ENCODE results near the gene LAMC2.
A peak's percentile ranks its signal among the peaks of the same experiment; 100 is the strongest.

LAMC2 gene

GRCh38 chr1:183278739-183279591 is 92.9 kb downstream of the LAMC2 start:
- H3K27me3 ChIP-seq (ENCODE audit: control insufficient read depth, insufficient read depth, low read length), result no peaks in the 10 kb centered on the region
- no peak overlapping the region for H3K4me3 ChIP-seq (ENCODE audit: low read length)
- H3K9ac ChIP-seq (ENCODE audit: low read length), result no peak overlapping the region
- peaks cover 22% of the 10 kb centered on the region for H3K4me1 ChIP-seq (ENCODE audit: control insufficient read depth, insufficient read depth, low read length)
- peak overlapping the region; percentile 56 for H3K27ac ChIP-seq (ENCODE audit: low read depth, low read length)
- H3K36me3 ChIP-seq (ENCODE audit: control insufficient read depth, insufficient read depth, low read length), result no peaks in the 10 kb centered on the region

- no peaks in the 10 kb centered on the region for H3K27me3 ChIP-seq (ENCODE audit: control insufficient read depth, insufficient read depth, low read length)
- H3K4me3 ChIP-seq (ENCODE audit: low read length), result no peak overlapping the region
- H3K4me1 ChIP-seq (ENCODE audit: control insufficient read depth, insufficient read depth, low read length), result peaks cover 22% of the 10 kb centered on the region
- no peaks in the 10 kb centered on the region for H3K36me3 ChIP-seq (ENCODE audit: control insufficient read depth, insufficient read depth, low read length)
- no peak overlapping the region for H3K9ac ChIP-seq (ENCODE audit: low read length)
- H3K27ac ChIP-seq (ENCODE audit: low read depth, low read length), result peak overlapping the region; percentile 56
Observed at GRCh38 chr1:183279835-183280234, 93.8 kb downstream of the LAMC2 start.

- Histone ChIP-seq H3K9ac (ENCODE audit: low read length) (no peak overlapping the region), H3K4me3 (ENCODE audit: low read length) (no peak overlapping the region), H3K36me3 (ENCODE audit: control insufficient read depth, insufficient read depth, low read length) (no peaks in the 10 kb centered on the region), H3K27ac (ENCODE audit: low read depth, low read length) (no peak overlapping the region), H3K27me3 (ENCODE audit: control insufficient read depth, insufficient read depth, low read length) (no peaks in the 10 kb centered on the region), H3K4me1 (ENCODE audit: control insufficient read depth, insufficient read depth, low read length) (peaks cover 22% of the 10 kb centered on the region)
Observed at GRCh38 chr1:183281039-183281438, 95.0 kb downstream of the LAMC2 start.

- no peaks in the 10 kb centered on the region for H3K27me3 ChIP-seq (ENCODE audit: control insufficient read depth, insufficient read depth, low read length)
Observed at GRCh38 chr1:183281553-183282091, 95.6 kb downstream of the LAMC2 start.

GRCh38 chr1:183282101-183282855 is 96.2 kb downstream of the LAMC2 start:
- H3K4me3 ChIP-seq (ENCODE audit: low read length), result peak overlapping the region; percentile 14
- peak overlapping the region; percentile 45 for H3K27ac ChIP-seq (ENCODE audit: low read depth, low read length)
- H3K9ac ChIP-seq (ENCODE audit: low read length), result no peak overlapping the region
- H3K27me3 ChIP-seq (ENCODE audit: control insufficient read depth, insufficient read depth, low read length), result no peaks in the 10 kb centered on the region
- H3K4me1 ChIP-seq (ENCODE audit: control insufficient read depth, insufficient read depth, low read length), result peaks cover 31% of the 10 kb centered on the region
- H3K36me3 ChIP-seq (ENCODE audit: control insufficient read depth, insufficient read depth, low read length), result no peaks in the 10 kb centered on the region

More at GRCh38 chr1:183281553-183282091, 95.6 kb downstream of the LAMC2 start:
- peaks cover 24% of the 10 kb centered on the region for H3K4me1 ChIP-seq (ENCODE audit: control insufficient read depth, insufficient read depth, low read length)
- no peaks in the 10 kb centered on the region for H3K36me3 ChIP-seq (ENCODE audit: control insufficient read depth, insufficient read depth, low read length)
- peak overlapping the region; percentile 45 for H3K27ac ChIP-seq (ENCODE audit: low read depth, low read length)
- no peak overlapping the region for H3K9ac ChIP-seq (ENCODE audit: low read length)
- H3K4me3 ChIP-seq (ENCODE audit: low read length), result peak overlapping the region; percentile 14

- Histone ChIP-seq H3K4me1 (ENCODE audit: control insufficient read depth, insufficient read depth, low read length) (peaks cover 34% of the 10 kb centered on the region), H3K4me3 (ENCODE audit: low read length) (no peak overlapping the region), H3K27ac (ENCODE audit: low read depth, low read length) (no peak overlapping the region), H3K36me3 (ENCODE audit: control insufficient read depth, insufficient read depth, low read length) (no peaks in the 10 kb centered on the region), H3K27me3 (ENCODE audit: control insufficient read depth, insufficient read depth, low read length) (no peaks in the 10 kb centered on the region), H3K9ac (ENCODE audit: low read length) (no peak overlapping the region)
Observed at GRCh38 chr1:183283286-183283685, 97.2 kb downstream of the LAMC2 start.

- Histone ChIP-seq H3K36me3 (ENCODE audit: control insufficient read depth, insufficient read depth, low read length) (no peaks in the 10 kb centered on the region), H3K4me1 (ENCODE audit: control insufficient read depth, insufficient read depth, low read length) (peaks cover 28% of the 10 kb centered on the region), H3K27ac (ENCODE audit: low read depth, low read length) (no peak overlapping the region)
Observed at GRCh38 chr1:183284086-183284485, 98.0 kb downstream of the LAMC2 start.

GRCh38 chr1:183285256-183285655 is 99.2 kb downstream of the LAMC2 start:
- Histone ChIP-seq H3K27ac (ENCODE audit: low read depth, low read length) (no peak overlapping the region), H3K4me1 (ENCODE audit: control insufficient read depth, insufficient read depth, low read length) (peaks cover 27% of the 10 kb centered on the region), H3K9ac (ENCODE audit: low read length) (no peak overlapping the region), H3K27me3 (ENCODE audit: control insufficient read depth, insufficient read depth, low read length) (no peaks in the 10 kb centered on the region), H3K36me3 (ENCODE audit: control insufficient read depth, insufficient read depth, low read length) (no peaks in the 10 kb centered on the region), H3K4me3 (ENCODE audit: low read length) (no peak overlapping the region)

More at GRCh38 chr1:183284086-183284485, 98.0 kb downstream of the LAMC2 start:
- no peaks in the 10 kb centered on the region for H3K27me3 ChIP-seq (ENCODE audit: control insufficient read depth, insufficient read depth, low read length)
- H3K4me3 ChIP-seq (ENCODE audit: low read length), result no peak overlapping the region
- H3K9ac ChIP-seq (ENCODE audit: low read length), result no peak overlapping the region

GRCh38 chr1:183285746-183286145 is 99.7 kb downstream of the LAMC2 start:
- Histone ChIP-seq H3K27me3 (ENCODE audit: control insufficient read depth, insufficient read depth, low read length) (no peaks in the 10 kb centered on the region), H3K36me3 (ENCODE audit: control insufficient read depth, insufficient read depth, low read length) (no peaks in the 10 kb centered on the region), H3K4me1 (ENCODE audit: control insufficient read depth, insufficient read depth, low read length) (peaks cover 27% of the 10 kb centered on the region), H3K27ac (ENCODE audit: low read depth, low read length) (no peak overlapping the region), H3K9ac (ENCODE audit: low read length) (no peak overlapping the region), H3K4me3 (ENCODE audit: low read length) (no peak overlapping the region)

GRCh38 chr1:183287191-183287675 is 101.2 kb downstream of the LAMC2 start:
- no peak overlapping the region for H3K9ac ChIP-seq (ENCODE audit: low read length)
- no peaks in the 10 kb centered on the region for H3K36me3 ChIP-seq (ENCODE audit: control insufficient read depth, insufficient read depth, low read length)
- peak overlapping the region; percentile 71 for H3K27ac ChIP-seq (ENCODE audit: low read depth, low read length)
- peaks cover 31% of the 10 kb centered on the region for H3K4me1 ChIP-seq (ENCODE audit: control insufficient read depth, insufficient read depth, low read length)
- no peaks in the 10 kb centered on the region for H3K27me3 ChIP-seq (ENCODE audit: control insufficient read depth, insufficient read depth, low read length)
- H3K4me3 ChIP-seq (ENCODE audit: low read length), result no peak overlapping the region

- Histone ChIP-seq H3K27me3 (ENCODE audit: control insufficient read depth, insufficient read depth, low read length) (no peaks in the 10 kb centered on the region), H3K27ac (ENCODE audit: low read depth, low read length) (no peak overlapping the region), H3K36me3 (ENCODE audit: control insufficient read depth, insufficient read depth, low read length) (no peaks in the 10 kb centered on the region), H3K4me1 (ENCODE audit: control insufficient read depth, insufficient read depth, low read length) (peaks cover 29% of the 10 kb centered on the region), H3K9ac (ENCODE audit: low read length) (no peak overlapping the region), H3K4me3 (ENCODE audit: low read length) (no peak overlapping the region)
Observed at GRCh38 chr1:183288583-183288982, 102.5 kb downstream of the LAMC2 start.

- Histone ChIP-seq H3K36me3 (ENCODE audit: control insufficient read depth, insufficient read depth, low read length) (no peaks in the 10 kb centered on the region), H3K4me3 (ENCODE audit: low read length) (no peak overlapping the region), H3K27me3 (ENCODE audit: control insufficient read depth, insufficient read depth, low read length) (no peaks in the 10 kb centered on the region), H3K9ac (ENCODE audit: low read length) (no peak overlapping the region), H3K4me1 (ENCODE audit: control insufficient read depth, insufficient read depth, low read length) (peaks cover 29% of the 10 kb centered on the region), H3K27ac (ENCODE audit: low read depth, low read length) (no peak overlapping the region)
Observed at GRCh38 chr1:183289051-183289496, 103.0 kb downstream of the LAMC2 start.
